Raji (cell line): ENCODE results near the gene UBTD1.

ENCODE experiments used
- POLR2A ChIP-seq: IDR thresholded peaks from 2 replicates; pipeline ENCODE4 v1.6.1; 2011; ENCODE audit warnings: low read depth, low read length, control low read depth; ENCODE audit not compliant: insufficient read depth

UBTD1 gene

GRCh38 chr10:97540669-97541500, 42.2 kb downstream of the UBTD1 start:
- no peak for TF ChIP-seq POLR2A

GRCh38 chr10:97542169-97543024, 43.7 kb downstream of the UBTD1 start:
- TF ChIP-seq POLR2A: no peak

- no peak for TF ChIP-seq POLR2A
Observed at GRCh38 chr10:97543025-97543546, 44.4 kb downstream of the UBTD1 start.

DNA sequence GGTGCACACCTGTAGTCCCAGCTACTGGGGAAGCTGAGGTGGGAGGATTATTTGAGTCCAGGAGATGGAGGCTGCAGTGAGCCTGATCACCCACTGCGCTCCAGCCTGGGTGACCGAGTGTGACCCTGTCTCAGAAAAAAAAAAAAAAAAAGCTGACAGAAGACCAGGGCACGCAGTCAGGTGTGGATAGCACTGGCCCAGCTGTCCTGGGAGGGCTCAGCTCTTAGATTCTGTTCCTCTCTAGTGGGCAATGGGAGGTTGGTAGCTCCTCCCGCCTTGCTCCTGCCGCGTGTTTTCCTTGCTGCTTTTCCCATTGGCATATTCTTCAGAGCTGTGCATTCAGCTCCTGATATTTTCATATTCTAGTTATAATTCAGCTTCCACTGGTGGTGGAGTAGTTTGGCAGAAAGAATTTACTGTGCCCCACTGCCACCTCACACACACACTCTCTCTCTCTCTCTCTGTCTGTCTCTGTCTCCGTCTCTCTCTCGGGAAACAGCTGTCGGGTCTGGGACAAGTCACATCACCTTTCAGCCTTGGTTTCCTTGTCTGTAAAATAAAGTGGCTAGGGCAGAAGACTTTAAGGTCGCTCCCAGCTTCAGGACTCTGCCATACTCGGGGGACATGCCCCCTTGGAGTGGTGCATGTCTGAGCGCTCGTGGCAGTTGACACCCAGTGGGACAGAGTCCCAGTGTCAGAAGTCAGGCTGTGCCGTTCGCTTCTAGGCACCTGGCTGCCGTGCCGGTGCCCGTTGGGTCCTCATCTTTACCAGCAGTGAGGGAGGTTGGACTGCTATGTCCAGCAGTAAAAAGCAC, 47.9 kb downstream of the UBTD1 start:
- TF ChIP-seq POLR2A: no peak

DNA sequence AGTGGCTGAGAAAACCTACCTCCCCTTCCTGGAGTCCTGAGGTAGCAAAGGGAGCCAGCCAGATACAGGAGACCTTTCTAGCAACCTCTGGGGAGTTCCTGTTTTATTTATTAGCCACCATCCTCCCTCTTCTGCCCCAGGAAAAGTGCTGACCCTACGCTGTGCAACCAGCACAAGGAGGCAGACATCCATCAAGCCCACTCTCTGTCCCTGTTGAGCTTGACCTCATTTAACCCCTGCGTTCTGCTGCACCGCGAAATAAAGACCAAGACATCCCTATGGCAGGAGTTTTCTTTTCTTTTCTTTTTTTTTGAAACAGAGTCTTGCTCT, 48.5 kb downstream of the UBTD1 start:
- no peak for TF ChIP-seq POLR2A

DNA sequence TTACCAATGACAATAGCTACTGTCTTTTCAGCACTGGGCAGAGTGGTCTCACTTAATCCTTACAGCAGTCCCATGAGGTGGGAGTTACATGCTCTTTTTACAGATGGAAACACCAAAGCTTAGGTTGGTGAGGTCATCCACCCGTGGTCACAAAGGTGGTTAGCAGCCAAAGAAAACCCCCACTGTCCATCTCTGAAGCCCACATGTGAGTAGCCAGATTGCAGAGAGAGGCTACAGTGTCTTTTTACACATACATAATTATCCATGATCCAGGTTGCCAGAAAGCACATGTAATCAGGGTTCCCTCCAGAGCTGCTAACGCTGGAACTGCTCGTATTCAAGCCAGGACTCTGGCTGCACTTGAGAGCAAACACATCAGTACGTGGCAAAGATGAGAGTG, 49.2 kb downstream of the UBTD1 start:
- no peak for TF ChIP-seq POLR2A

DNA sequence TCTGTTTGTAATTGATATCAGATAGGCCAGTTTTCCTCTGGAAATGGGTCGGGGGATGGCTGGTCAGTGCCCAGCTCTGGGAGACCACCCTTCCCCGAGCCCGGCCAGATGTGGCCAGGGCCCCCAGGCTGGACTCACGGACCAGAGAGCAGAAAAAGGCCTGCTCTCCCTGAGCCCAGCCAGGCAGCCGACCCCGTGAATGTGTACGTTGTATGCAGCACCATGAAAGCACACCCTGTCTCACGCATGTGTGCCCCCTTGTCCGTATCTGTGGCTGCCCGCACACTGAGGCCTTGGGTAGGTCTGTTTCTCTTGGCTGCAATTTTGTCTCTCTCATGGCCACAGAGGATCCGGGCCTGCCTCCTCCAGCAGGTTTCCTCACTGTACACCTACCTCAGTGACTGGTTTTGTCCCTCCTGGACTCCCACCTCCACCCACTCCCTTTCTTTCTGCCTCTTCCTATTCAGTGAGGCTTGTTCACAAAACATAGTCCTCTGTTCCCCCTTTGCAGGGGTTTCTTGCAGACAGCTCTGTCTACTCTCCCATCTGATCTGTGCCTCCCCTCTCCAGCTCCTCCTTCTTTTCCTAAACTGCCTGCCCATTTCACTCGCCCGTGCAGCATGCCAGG, 50.2 kb downstream of the UBTD1 start:
- TF ChIP-seq POLR2A: no peak

- TF ChIP-seq POLR2A: no peak
Observed at GRCh38 chr10:97549587-97550322, 51.0 kb downstream of the UBTD1 start.

- TF ChIP-seq POLR2A: no peak
Observed at GRCh38 chr10:97550336-97551149, 51.8 kb downstream of the UBTD1 start.

DNA sequence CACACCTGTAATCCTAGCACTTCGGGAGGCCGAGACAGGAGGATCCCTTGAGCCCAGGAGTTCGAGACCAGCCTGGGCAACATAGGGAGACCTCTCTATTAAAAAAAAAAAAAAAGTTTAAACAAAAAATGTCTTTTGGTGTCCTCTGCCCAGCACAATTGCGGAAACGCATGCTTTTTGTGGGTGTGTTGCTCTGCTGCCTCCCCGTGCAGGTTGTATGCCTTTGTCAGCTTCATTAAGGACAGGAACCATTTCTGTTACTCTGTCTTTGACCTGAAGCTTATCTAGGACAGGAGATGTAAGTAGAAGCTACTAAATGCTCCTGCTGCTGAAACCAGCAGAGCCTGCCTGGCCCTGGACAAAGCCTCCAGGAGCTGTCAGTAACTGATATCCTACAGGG, 52.5 kb downstream of the UBTD1 start:
- TF ChIP-seq POLR2A: no peak

DNA sequence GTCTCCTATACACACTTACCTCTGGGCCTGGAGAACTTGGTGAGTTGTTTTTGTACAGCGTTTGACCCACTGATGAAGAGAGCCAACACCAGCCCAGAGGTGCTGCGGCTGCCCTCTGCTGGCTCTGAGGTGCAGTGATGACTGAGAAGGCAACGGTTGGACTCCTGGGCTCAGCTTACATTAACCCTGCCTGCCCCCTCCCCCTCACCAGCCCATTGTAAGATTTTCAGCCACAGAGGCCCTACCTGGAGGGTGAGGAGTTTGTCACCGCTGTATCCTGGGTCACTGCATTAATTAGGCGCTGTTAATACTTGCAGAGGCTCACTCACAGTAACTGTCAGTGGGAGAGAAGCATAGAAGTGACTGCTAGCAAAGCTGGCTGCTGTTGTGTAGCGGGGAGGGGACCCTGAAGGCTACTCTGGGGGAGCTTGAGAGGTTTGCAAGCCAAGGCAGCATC, 54.9 kb downstream of the UBTD1 start:
- TF ChIP-seq POLR2A: no peak

GRCh38 chr10:97563337-97563736, 64.6 kb downstream of the UBTD1 start:
- TF ChIP-seq POLR2A: no peak

GRCh38 chr10:97564776-97565175, 66.1 kb downstream of the UBTD1 start:
- no peak for TF ChIP-seq POLR2A

- TF ChIP-seq POLR2A: no peak
Observed at GRCh38 chr10:97566336-97566996, 67.7 kb downstream of the UBTD1 start.
